ENCODE results near the gene NFATC1.

The NFATC1 gene

GRCh38 chr18:79578396-79579260, 182.9 kb downstream of the NFATC1 start:
- FAIRE-seq, result no peak
